ENCODE data around the gene RAPGEF2. TPM values are rescaled to one million over a fixed set of nuclear protein-coding genes. Genes with fewer than 3 reads are reported as not detected.

RAPGEF2 gene
- total RNA-seq, 1 experiment from 2014 or later = 37.1 TPM

DNA sequence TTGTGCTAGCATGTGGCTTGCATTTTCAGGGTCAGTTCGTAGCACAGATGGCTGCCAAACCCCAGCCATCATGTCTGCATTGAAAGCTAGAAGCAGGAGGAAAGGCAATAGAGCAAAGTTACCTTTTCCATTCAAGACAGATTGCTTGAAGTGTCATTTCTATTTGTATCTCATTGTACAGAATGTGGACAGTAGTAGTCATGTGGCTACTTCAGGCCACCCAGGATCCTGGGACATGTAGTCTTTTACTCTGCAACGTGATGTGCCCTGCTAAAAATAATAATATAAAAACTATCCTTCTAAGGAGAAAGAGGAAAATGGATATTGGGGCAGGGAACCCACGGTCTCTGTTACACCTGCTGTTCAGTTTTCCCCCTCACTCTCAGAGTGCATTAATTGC lies 118.4 kb downstream of the RAPGEF2 start:
- Mint-ChIP-seq H3K27me3 (ENCODE audit: low read depth) (no peaks in the 10 kb centered on the region), H3K27ac (no peak overlapping the region), H3K9me3 (no peaks in the 10 kb centered on the region), H3K4me3 (no peak overlapping the region), H3K36me3 (ENCODE audit: insufficient read depth in 1 of 3, low read depth in 3 of 3) (0 out of 7 replicates have a peak, but pooled peaks cover 0 to 1% (median 0%) of the 10 kb centered on the region in 3 experiments), H3K4me1 (peaks cover 14 to 21% of the 10 kb centered on the region in 2 experiments)
- H3K23ac ChIP-seq (ENCODE audit: insufficient read length, low read depth, low read length) = no peak overlapping the region
- no peak overlapping the region for H4K8ac ChIP-seq (replicated peaks; ENCODE audit: insufficient read length, low read depth, low read length)
- no peaks in the 10 kb centered on the region for H4K20me1 ChIP-seq (ENCODE audit: control insufficient read depth, insufficient read depth, insufficient read length)
- H3K56ac ChIP-seq (ENCODE audit: insufficient read length, low read depth, low read length) = no peak overlapping the region
- peaks cover 3% of the 10 kb centered on the region; the same call in 1 of the 2 replicates for H3K4me1 ChIP-seq (ENCODE audit: insufficient read depth, low read length)
- H3K4me2 ChIP-seq (ENCODE audit: insufficient read depth, insufficient read length, low read length) = no peak overlapping the region
- no peaks in the 10 kb centered on the region for H3K9me3 ChIP-seq (ENCODE audit: control insufficient read depth, low read depth, low read length)
- H3K9ac ChIP-seq (ENCODE audit: extremely low read depth, insufficient read length, low read length) = no peak overlapping the region
- no peak overlapping the region for H2BK12ac ChIP-seq (ENCODE audit: insufficient read length, low read depth, low read length)
- H2AK5ac ChIP-seq (ENCODE audit: insufficient read length, low read length) = no peak overlapping the region
- H3K4ac ChIP-seq (ENCODE audit: low read depth, low read length) = no peak overlapping the region
- H3K27ac ChIP-seq (ENCODE audit: insufficient read length, low read depth, low read length) = no peak overlapping the region
- H2BK20ac ChIP-seq (ENCODE audit: low read depth, low read length, poor library complexity, severe bottlenecking) = no peak overlapping the region
- H2AFZ ChIP-seq (ENCODE audit: low read length) = no peak overlapping the region
- no peak overlapping the region for H4K91ac ChIP-seq (ENCODE audit: insufficient read length, low read depth, low read length)
- no peak overlapping the region for H2BK120ac ChIP-seq (ENCODE audit: low read depth, low read length, poor library complexity, severe bottlenecking)
- H3K79me2 ChIP-seq (ENCODE audit: insufficient read depth, low read length) = peaks cover 9% of the 10 kb centered on the region; the same call in 1 of the 2 replicates
- H3K14ac ChIP-seq (ENCODE audit: insufficient read depth, low read length) = no peak overlapping the region
- no peaks in the 10 kb centered on the region for H3K27me3 ChIP-seq (ENCODE audit: insufficient read depth, low read length)
- TF ChIP-seq, protein P1, sequence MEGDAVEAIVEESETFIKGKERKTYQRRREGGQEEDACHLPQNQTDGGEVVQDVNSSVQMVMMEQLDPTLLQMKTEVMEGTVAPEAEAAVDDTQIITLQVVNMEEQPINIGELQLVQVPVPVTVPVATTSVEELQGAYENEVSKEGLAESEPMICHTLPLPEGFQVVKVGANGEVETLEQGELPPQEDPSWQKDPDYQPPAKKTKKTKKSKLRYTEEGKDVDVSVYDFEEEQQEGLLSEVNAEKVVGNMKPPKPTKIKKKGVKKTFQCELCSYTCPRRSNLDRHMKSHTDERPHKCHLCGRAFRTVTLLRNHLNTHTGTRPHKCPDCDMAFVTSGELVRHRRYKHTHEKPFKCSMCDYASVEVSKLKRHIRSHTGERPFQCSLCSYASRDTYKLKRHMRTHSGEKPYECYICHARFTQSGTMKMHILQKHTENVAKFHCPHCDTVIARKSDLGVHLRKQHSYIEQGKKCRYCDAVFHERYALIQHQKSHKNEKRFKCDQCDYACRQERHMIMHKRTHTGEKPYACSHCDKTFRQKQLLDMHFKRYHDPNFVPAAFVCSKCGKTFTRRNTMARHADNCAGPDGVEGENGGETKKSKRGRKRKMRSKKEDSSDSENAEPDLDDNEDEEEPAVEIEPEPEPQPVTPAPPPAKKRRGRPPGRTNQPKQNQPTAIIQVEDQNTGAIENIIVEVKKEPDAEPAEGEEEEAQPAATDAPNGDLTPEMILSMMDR (conservative IDR thresholded peaks at IDR 0.05) = no peak
- no peak overlapping the region for H3K18ac ChIP-seq (ENCODE audit: insufficient read length, low read depth, low read length)
- no peak for DNase-seq
- no peak overlapping the region for H2BK5ac ChIP-seq (ENCODE audit: insufficient read length, low read length)
- no peaks in the 10 kb centered on the region for H3K23me2 ChIP-seq (ENCODE audit: insufficient read length, low read depth, low read length, poor library complexity, severe bottlenecking)
- no peak overlapping the region for H3T11ph ChIP-seq (ENCODE audit: low read length)
- no peak overlapping the region for H4K5ac ChIP-seq (ENCODE audit: insufficient read length, low read depth, low read length)
- no peaks in the 10 kb centered on the region for H3K79me1 ChIP-seq (ENCODE audit: insufficient read depth, low read depth, low read length, poor library complexity, severe bottlenecking)
- WGBS (ENCODE audit: extremely low coverage, insufficient read length, low lambda C conversion rate) = no CpG with 5 or more reads among the region's 3 CpGs
- H2BK15ac ChIP-seq (ENCODE audit: low read depth, low read length) = no peak overlapping the region
